CD4-positive, alpha-beta T cell treated with Interleukin-15 for 1 hour (primary cell): ENCODE measurements around the gene SAMHD1.
"Not testable (repeated sequence)": the region's sequence is repeated elsewhere in the genome, so short reads cannot be mapped to it uniquely, and the experiment has no call there.

Experiments used
- DNase-seq: peaks from one replicate; pipeline ENCODE4 v3.0.0-alpha.2; 2020

SAMHD1 gene

DNA sequence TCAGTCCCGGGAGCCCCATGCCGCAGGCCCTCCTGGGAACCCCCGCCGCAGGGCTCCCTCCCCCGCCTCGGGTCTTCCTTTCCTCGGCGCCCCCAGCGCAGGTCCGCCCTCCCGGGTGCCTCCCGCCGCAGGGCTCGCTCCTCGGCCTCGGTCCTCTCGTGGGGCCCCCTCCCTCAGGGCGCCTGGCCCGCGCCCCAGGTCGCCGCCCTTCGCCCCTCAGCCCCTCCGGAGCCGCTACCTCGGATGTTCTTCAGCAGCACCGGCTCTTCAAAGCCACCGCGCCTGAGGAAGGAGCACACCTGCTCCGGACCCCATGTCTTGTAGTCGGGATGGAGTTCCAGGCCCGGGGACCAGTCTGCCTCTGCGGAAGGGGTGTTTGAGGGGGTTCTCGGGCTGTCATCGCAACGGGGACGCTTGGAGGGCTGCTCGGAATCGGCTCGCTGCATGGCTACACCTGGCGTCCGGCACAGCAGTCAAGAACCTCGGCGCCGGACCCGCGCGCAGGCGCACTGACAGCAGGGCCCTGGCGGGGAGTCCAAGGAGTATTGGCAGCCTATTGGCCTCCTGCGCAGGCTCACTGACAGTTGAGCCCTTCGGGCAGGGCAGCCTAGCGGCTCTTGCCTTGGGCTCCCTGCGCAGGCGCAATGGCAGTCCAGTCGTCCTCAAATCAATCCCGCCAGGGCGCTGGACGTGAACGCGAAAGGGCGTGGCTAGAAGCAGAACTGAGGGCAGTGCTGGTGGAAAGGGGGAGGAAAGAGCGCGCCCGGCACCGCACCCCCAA, at the start of gene SAMHD1:
Gene SAMHD1 (minus strand): TSS at position 511 of the 781 bp plus-strand sequence. CDS start 65 bp downstream, at position 446.
- DNase-seq, result peak; percentile 97

DNA sequence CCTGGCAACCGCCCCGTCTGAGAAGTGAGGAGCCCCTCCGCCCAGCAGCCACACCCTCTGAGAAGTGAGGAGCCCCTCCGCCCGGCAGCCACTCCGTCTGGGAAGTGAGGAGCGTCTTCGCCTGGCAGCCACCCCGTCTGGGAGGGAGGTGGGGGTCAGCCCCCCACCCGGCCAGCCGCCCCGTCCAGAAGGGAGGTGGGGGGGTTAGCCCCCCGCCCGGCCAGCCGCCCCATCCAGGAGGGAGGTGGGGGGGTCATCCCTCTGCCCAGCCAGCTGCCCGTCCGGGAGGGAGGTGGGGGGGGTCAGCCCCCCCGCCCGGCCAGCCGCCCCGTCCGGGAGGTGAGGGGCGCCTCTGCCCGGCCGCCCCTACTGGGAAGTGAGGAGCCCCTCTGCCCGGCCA, 48.7 kb upstream of the SAMHD1 start:
- DNase-seq, result not testable (repeated sequence)

DNA sequence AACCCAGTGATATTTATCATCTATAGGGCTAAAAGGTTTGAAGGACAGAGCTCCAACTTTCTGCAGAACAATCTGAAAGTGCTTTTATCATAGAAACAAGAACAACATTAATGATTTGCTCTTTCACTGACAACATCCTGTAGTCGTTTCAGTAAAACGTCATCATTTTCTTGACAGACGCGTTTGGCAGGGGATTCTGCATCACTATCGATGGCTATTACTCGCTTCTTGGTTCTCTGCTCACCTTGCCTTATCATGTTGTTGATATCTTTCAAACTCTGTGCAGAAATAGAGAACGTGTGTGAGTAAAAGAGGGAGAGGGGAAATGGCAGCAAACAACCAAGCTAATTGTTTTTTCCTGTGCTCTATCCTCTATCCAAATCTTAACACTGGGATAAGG, 47.1 kb upstream of the SAMHD1 start:
- DNase-seq, result peak; percentile 31

GRCh38 chr20:36997121-36997520, 45.6 kb upstream of the SAMHD1 start:
- no peak for DNase-seq

- not testable (repeated sequence) for DNase-seq
Measured at GRCh38 chr20:36994221-36994620, 42.7 kb upstream of the SAMHD1 start.

DNA sequence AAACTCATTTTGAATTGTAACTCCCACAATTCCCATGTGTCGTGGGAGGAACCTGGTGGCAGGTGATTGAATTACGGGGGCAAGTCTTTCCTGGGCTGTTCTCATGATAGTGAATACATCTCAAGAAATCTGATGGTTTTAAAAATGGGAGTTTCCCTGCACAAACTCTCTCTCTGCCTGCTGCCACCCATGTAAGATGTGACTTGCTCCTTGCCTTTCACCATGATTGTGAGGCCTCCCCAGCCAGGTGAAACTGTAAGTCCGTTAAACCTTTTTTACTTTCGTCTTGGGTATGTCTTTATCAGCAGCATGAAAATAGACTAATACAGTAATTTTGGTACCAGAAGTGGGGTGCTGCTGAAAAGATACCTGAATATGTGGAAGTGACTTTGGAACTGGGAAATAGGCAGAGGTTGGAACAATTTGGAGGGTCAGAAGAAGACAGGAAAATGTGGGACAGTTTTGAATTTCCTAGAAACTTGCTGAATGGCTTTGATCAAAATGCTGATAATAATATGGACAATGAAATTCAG, 41.4 kb upstream of the SAMHD1 start:
- no peak for DNase-seq

DNA sequence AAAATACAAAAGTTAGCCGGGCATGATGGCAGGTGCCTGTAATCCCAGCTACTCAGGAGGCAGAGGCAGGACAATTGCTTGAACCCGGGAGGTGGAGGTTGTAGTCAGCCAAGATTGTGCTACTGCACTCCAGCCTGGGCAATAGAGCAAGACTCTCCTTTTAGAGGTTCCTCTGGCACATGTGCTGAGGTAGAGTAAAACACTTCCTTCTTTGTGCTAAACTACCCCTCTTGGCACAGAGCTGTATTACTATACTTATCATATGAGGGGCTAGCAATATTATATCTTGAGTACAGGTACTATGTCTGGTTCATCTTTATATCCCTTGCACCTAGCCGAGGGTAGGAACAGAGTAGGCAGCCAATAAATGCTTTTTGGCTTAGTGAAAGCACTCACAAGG, 40.2 kb upstream of the SAMHD1 start:
- DNase-seq, result no peak

DNA sequence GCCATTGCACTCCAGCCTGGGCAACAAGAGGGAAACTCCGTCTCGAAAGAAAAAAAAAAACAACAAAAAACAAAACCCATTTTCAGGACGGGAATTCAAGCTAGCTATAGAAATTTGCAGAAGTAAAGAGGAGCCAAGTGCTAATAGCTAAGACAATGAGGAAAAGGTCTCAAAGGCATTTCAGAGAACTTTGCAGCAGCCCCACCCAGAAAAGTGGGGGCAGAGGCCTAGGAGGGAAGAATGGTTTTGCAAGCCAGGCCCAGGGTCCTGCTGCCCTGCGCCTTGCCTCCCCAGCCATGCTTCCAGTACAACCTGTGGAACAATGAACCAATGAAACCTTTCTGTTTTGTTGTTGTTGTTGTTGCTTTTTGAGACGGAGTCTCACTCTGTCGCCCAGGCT, 38.3 kb upstream of the SAMHD1 start:
- peak; percentile 20 for DNase-seq

DNA sequence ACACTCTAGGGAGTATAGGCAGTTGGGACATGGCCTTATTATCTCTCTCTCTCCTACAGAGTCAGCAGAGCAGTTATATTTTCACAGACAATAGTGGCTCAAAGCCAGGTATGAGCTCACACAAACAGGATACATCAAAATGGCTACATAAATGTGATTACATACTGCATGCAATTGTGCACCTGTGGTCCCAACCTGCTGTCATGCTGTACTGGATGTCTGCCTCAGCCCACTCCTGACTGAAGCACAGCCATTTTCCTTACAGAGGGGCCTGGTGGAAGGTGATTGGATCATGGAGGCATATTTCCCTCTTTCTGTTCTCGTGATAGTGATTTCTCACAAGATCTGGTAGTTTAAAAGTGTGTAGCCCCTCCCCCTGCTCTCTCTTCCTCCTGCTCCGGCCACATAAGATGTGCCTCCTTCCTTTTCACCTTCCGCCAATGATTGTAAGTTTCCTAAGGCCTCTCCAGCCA, 37.0 kb upstream of the SAMHD1 start:
- peak; percentile 18 for DNase-seq

DNA sequence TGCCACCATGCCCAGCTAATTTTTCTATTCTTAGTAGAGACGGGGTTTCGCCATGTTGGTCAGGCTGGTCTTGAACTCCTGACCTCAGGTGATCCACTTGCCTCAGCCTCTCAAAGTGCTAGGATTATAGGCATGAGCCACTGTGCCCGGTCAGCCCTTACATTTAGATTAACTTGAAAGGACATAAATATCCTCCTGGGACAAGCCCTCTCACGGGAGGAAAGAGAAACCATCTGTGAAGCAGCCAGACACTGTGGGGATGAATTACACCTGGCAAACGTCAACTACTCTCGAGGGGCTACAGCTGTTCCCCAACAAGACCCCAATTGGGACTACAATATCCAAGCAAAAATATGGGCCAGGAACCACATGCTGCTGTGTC, 32.7 kb upstream of the SAMHD1 start:
- no peak for DNase-seq

DNA sequence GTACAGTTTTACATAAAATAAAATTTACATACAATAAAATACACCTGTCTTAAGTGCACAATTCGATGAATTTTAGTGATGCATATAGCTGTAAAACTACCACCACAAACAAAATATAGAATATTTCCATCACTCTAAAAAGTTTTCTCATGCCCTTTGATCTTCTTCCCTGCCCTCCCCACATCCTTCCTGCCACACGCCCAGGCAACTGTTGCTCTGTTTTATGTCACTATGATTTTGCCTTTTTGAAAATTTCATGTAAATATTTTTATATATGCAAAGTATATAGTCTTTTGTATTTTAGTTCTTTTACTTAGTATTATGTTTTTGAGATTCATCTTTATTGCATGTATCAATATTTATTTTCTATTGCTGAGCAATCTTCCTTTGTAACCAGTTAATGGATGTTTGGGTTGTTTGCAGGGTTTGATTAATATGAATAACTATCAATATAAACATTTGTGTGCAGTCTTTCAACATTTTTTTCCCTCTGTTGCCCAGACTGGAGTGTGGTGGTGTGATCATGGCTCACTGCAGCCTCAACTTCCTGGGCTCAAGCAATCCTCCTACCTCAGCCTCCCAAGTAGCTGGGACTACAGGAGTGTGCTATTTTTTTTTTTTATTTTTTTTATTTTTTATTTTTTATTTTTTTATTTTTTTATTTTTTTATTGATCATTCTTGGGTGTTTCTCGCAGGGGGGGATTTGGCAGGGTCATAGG, 23.8 kb upstream of the SAMHD1 start:
- DNase-seq, result peak; percentile 72

GRCh38 chr20:36974660-36975059, 23.2 kb upstream of the SAMHD1 start:
- no peak for DNase-seq

DNA sequence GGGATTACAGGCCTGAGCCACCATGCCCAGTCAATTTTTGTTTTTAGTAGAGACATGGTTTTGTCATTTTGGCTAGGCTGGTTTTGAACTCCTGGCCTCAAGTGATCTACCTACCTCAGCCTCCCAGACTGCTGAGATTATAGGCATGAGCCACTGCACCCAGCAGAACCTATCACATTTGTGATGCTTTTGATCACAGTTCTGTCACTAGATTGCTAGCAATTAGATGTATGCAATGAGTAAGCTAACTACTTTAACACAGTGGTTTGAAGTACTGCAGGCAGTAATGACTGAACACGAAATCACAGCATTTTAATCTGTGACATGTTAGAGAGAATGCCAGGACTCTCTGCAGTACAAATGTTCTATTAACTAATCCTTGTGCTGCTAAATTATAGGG, 19.6 kb upstream of the SAMHD1 start:
- DNase-seq, result no peak

GRCh38 chr20:36969478-36970186, 18.1 kb upstream of the SAMHD1 start:
- DNase-seq, result no peak

GRCh38 chr20:36969051-36969450, 17.5 kb upstream of the SAMHD1 start:
- DNase-seq, result no peak

- peak; percentile 38 for DNase-seq
Measured at GRCh38 chr20:36967636-36968035, 16.1 kb upstream of the SAMHD1 start.

GRCh38 chr20:36966965-36967364, 15.5 kb upstream of the SAMHD1 start:
- DNase-seq, result not testable (repeated sequence)

- DNase-seq, result not testable (repeated sequence)
Measured at GRCh38 chr20:36962354-36962941, 10.9 kb upstream of the SAMHD1 start.

DNA sequence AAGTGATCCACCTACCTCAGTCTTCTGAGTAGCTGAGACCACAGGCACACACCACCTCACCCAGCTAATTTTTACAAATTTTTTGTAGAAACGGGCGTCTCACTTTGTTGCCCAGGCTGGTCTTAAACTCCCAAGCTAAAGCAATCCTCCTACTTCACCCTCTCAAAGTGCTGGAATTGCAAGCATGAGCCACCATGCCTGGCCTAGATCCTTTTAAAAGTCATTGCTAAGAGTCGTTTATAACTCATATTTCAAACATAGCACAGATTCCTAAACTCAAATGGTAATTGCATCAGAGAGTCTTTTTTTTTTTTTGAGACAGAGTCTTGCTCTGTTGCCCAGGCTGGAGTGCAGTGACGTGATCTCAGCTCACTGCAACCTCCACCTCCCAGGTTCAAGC, 7.7 kb upstream of the SAMHD1 start:
- DNase-seq, result no peak

DNA sequence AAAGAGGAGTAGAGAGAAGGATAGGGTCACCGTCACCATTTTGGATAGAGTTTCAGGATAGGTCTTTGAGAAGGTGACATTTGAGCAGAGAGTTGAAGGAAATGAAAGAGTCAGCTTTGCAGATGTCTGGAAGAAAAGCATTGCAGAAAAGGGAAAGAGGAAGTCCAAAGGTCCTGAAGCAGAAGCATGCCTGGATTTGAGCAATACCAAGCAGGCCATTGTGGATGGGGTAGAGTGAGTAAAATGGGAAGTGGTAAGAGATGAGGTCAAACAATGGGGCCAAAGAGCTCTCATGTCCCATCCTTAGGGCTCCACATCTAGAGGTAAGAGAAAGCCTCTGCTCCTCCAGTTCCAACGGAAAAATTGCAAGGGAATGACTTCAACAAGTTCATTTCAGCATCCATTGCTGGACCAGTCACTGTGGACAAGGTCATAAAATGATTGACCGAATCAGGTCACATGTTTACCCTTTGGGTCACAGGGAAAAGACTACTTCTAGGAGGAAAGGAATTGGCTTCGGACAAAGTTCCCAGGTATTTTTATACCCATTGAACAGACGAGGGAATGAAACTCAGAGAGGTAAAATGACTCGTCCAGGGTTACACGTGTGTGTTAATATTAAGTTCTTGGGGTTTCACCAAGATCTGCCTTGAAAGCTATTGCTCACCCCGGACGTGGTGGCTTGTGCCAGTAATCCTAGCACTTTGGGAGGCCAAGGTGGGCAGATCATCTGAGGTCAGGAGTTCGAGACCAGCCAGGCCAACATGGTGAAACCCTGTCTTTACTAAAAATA, 6.6 kb upstream of the SAMHD1 start:
- DNase-seq, result peak; percentile 52

GRCh38 chr20:36956674-36957073, 5.2 kb upstream of the SAMHD1 start:
- DNase-seq, result no peak

DNA sequence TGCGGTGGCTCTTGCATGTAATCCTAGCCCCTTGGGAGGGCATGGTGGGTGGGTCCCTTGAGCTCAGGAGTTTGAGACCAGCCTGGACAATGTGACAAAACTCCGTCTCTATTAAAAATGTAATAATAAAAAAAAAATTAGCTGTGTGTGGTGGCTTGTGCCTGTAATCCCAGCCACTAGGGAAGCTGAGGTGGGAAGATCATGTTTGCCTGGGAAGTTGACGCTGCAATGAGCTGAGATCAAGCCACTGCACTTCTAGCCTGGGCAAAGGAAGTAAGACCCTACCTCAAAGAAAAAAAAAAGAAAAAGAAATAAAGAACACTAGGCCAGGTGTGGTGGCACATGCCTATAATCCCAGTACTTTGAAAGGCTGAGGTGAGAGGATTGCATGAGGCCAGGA, 4.5 kb upstream of the SAMHD1 start:
- DNase-seq, result no peak
